ENCODE measurements around the gene LPP. TPM values are rescaled to one million over a fixed set of nuclear protein-coding genes. Genes with fewer than 3 reads are reported as not detected.

LPP gene
- total RNA-seq, 4 donors from 2014 or later = 1,872 to 3,079 (median 2,300) TPM

GRCh38 chr3:188431553-188431952 lies 277.6 kb downstream of the LPP start:
- H3K4me3 ChIP-seq = no peak overlapping the region
- no peaks in the 10 kb centered on the region for H3K27me3 ChIP-seq
- intact Hi-C loops (cut with DNase I) = no loop called here
- peaks cover 18 to 93% (median 72%) of the 10 kb centered on the region in 4 donors for H3K4me1 ChIP-seq
- peak in 1 of 2 donors; percentile 53 for TF ChIP-seq POLR2AphosphoS5 (IDR thresholded peaks at IDR 0.05)
- TF ChIP-seq CTCF (IDR thresholded peaks at IDR 0.05) = no peak
- no peaks in the 10 kb centered on the region for H3K36me3 ChIP-seq
- H3K9me3 ChIP-seq = no peaks in the 10 kb centered on the region
- H3K27ac ChIP-seq (replicated peaks in 1 of 4) = peak overlapping the region; percentile 5 to 45 (median 26)
- 84% methylated on average over 3 of the region's 3 CpGs for WGBS
- DNase-seq (ENCODE audit: extremely low spot score) = no peak

- 38% methylated on average over 6 of the region's 6 CpGs for WGBS
- no peak for DNase-seq (ENCODE audit: extremely low spot score)
- intact Hi-C loops (cut with DNase I) = no loop called here
- no peaks in the 10 kb centered on the region for H3K9me3 ChIP-seq
- H3K27ac ChIP-seq (replicated peaks in 1 of 4) = peak overlapping the region in 3 of 4 donors; percentile 32 to 57 (median 44)
- H3K27me3 ChIP-seq = no peaks in the 10 kb centered on the region
- peaks cover 0 to 7% (median 2%) of the 10 kb centered on the region in 4 donors for H3K36me3 ChIP-seq
- H3K4me3 ChIP-seq = no peak overlapping the region
- H3K4me1 ChIP-seq = peaks cover 22 to 93% (median 78%) of the 10 kb centered on the region in 4 donors
- no peak for TF ChIP-seq POLR2A (IDR thresholded peaks at IDR 0.05; ENCODE audit: low read depth)
- no peak for TF ChIP-seq EP300 (IDR thresholded peaks at IDR 0.05)
- no peak for TF ChIP-seq CTCF (IDR thresholded peaks at IDR 0.05)
- TF ChIP-seq POLR2AphosphoS5 (IDR thresholded peaks at IDR 0.05) = peak in 1 of 2 donors; percentile 29
These were observed 279.0 kb downstream of the LPP start for GRCh38 chr3:188432802-188433520.

- no peak for DNase-seq (ENCODE audit: extremely low spot score)
- Histone ChIP-seq H3K4me1 (peaks cover 22 to 93% (median 78%) of the 10 kb centered on the region in 4 donors), H3K9me3 (no peaks in the 10 kb centered on the region), H3K36me3 (peaks cover 0 to 7% (median 2%) of the 10 kb centered on the region in 4 donors), H3K4me3 (no peak overlapping the region), H3K27me3 (no peaks in the 10 kb centered on the region), H3K27ac (replicated peaks in 1 of 4) (peak overlapping the region in 3 of 4 donors; percentile 32 to 57 (median 44))
- no peak for TF ChIP-seq POLR2AphosphoS5 (IDR thresholded peaks at IDR 0.05)
- TF ChIP-seq POLR2A (IDR thresholded peaks at IDR 0.05; ENCODE audit: low read depth) = no peak
- TF ChIP-seq EP300 (IDR thresholded peaks at IDR 0.05) = no peak
- TF ChIP-seq CTCF (IDR thresholded peaks at IDR 0.05) = no peak
- 71% methylated on average over 5 of the region's 5 CpGs for WGBS
- intact Hi-C loops (cut with DNase I) = no loop called here
These were observed 279.7 kb downstream of the LPP start for GRCh38 chr3:188433521-188434150.

- H3K4me1 ChIP-seq = peaks cover 29 to 95% (median 80%) of the 10 kb centered on the region in 4 donors
- H3K36me3 ChIP-seq = peaks cover 0 to 7% (median 2%) of the 10 kb centered on the region in 4 donors
- 77% methylated on average over 3 of the region's 3 CpGs for WGBS
- TF ChIP-seq POLR2AphosphoS5 (IDR thresholded peaks at IDR 0.05) (no peak), POLR2A (IDR thresholded peaks at IDR 0.05; ENCODE audit: low read depth) (no peak), CTCF (IDR thresholded peaks at IDR 0.05) (no peak), EP300 (IDR thresholded peaks at IDR 0.05) (no peak)
- H3K27me3 ChIP-seq = no peaks in the 10 kb centered on the region
- no peak overlapping the region for H3K4me3 ChIP-seq
- H3K9me3 ChIP-seq = no peaks in the 10 kb centered on the region
- DNase-seq (ENCODE audit: extremely low spot score) = no peak
- intact Hi-C loops (cut with DNase I) = no loop called here
- no peak overlapping the region for H3K27ac ChIP-seq (replicated peaks in 1 of 4)
These were observed 280.6 kb downstream of the LPP start for GRCh38 chr3:188434594-188434993.
